GM12891 (cell line): ENCODE measurements around the gene TRAPPC1.

Experiments used
- PAX5 ChIP-seq: IDR thresholded peaks from 2 replicates; pipeline ENCODE4 v1.6.1; 2011; ENCODE audit warnings: low read length, moderate library complexity, mild to moderate bottlenecking; ENCODE audit not compliant: insufficient read depth, severe bottlenecking
- POLR2A ChIP-seq: IDR thresholded peaks from 2 replicates; pipeline ENCODE4 v1.6.1; 2011; ENCODE audit warnings: low read depth, low read length, control low read depth
- POLR2AphosphoS5 ChIP-seq: IDR thresholded peaks from 2 replicates; pipeline ENCODE4 v1.6.1; 2011; ENCODE audit warnings: low read depth, low read length, control low read depth
- POU2F2 ChIP-seq: IDR thresholded peaks from 2 replicates; pipeline ENCODE4 v1.6.1; 2011; ENCODE audit warnings: low read depth, mild to moderate bottlenecking, control low read depth, low read length, moderate library complexity
- SPI1 ChIP-seq: IDR thresholded peaks from 2 replicates; pipeline ENCODE4 v1.6.1; 2011; ENCODE audit warnings: low read depth, low read length, control low read depth
- TAF1 ChIP-seq: IDR thresholded peaks from 2 replicates; pipeline ENCODE4 v1.6.1; 2011; ENCODE audit warnings: low read depth, low read length, control low read depth

DNA sequence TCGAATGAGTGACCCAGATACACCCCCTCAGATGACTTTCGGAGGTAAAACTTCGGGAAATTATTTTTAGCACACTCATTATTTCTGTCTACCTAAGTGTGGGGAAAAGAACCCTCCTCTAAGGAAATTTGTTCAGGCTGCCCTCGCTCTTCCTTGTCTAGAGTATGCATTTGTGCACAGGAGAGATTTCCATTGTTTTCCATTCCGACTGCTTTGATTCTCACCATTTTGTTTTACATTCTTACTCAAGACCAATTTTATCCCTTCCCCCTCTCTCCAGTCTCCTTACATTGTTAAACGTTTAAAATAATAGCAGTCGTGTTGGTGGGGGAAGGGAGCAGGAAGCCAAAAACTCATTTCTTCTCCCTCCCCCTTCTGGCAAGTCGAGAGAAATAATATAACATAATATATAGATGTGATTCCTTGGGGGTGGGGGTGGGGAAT is 44.7 kb downstream of the TRAPPC1 start:
- TF ChIP-seq TAF1 (no peak), POLR2A (no peak), POLR2AphosphoS5 (no peak), SPI1 (no peak), PAX5 (no peak), POU2F2 (no peak)
